Measurements from ENCODE around the gene RNF111.

RNF111 gene

GRCh38 chr15:59039225-59039624, 51.8 kb downstream of the RNF111 start:
- no peak for TF ChIP-seq CTCF (IDR thresholded peaks at IDR 0.05; ENCODE audit: extremely low read depth, missing control alignments)
- no peak for DNase-seq (ENCODE audit: low spot score)

- no peak for TF ChIP-seq CTCF (IDR thresholded peaks at IDR 0.05; ENCODE audit: extremely low read depth, missing control alignments)
- no peak for DNase-seq (ENCODE audit: low spot score)
Measured at GRCh38 chr15:59042041-59042440, 54.6 kb downstream of the RNF111 start.

GRCh38 chr15:59048897-59049296, 61.4 kb downstream of the RNF111 start:
- DNase-seq (ENCODE audit: low spot score) = no peak
- TF ChIP-seq CTCF (IDR thresholded peaks at IDR 0.05; ENCODE audit: extremely low read depth, missing control alignments) = no peak

- no peak for DNase-seq (ENCODE audit: low spot score)
- no peak for TF ChIP-seq CTCF (IDR thresholded peaks at IDR 0.05; ENCODE audit: extremely low read depth, missing control alignments)
Measured at GRCh38 chr15:59051873-59052861, 64.7 kb downstream of the RNF111 start.

GRCh38 chr15:59052915-59053407, 65.5 kb downstream of the RNF111 start:
- no peak for TF ChIP-seq CTCF (IDR thresholded peaks at IDR 0.05; ENCODE audit: extremely low read depth, missing control alignments)
- no peak for DNase-seq (ENCODE audit: low spot score)

GRCh38 chr15:59053482-59053881, 66.0 kb downstream of the RNF111 start:
- no peak for DNase-seq (ENCODE audit: low spot score)
- TF ChIP-seq CTCF (IDR thresholded peaks at IDR 0.05; ENCODE audit: extremely low read depth, missing control alignments) = no peak

GRCh38 chr15:59059076-59059597, 71.7 kb downstream of the RNF111 start:
- DNase-seq (ENCODE audit: low spot score) = no peak
- TF ChIP-seq CTCF (IDR thresholded peaks at IDR 0.05; ENCODE audit: extremely low read depth, missing control alignments) = no peak

Data from GM20000 (cell line).